Calu3 (cell line): ENCODE results near the gene TM4SF18. TPM values are rescaled to one million over a fixed set of nuclear protein-coding genes. Genes with fewer than 3 reads are reported as not detected.
A peak's percentile ranks its signal among the peaks of the same experiment; 100 is the strongest.

Source experiments
- BruUV-seq: library from RNA; stranded (reverse); fragments of 400-500 nt; replicated peaks from 2 replicates; lab custom pipeline; 2021; lab: Mats Ljungman, UMichigan
- CTCF ChIA-PET: fragments of 300-600 bp; sonication (Branson Sonifier 250); formaldehyde crosslinking; loops from one replicate; lab custom pipeline; 2022; ENCODE audit warnings: antibody characterized with exemption; lab: Charles Lee
- DNase-seq: peaks from one replicate; pipeline ENCODE4 v3.0.0; 2022
- H3K27ac Mint-ChIP-seq: one replicate; pipeline ENCODE4 v1.8.0; 2022; ENCODE audit warnings: mixed read lengths; ENCODE audit not compliant: unreplicated experiment
- H3K27me3 Mint-ChIP-seq: one replicate; pipeline ENCODE4 v1.8.0; 2022; ENCODE audit warnings: mixed read lengths; ENCODE audit not compliant: unreplicated experiment
- H3K36me3 Mint-ChIP-seq: one replicate; pipeline ENCODE4 v1.8.0; 2022; ENCODE audit warnings: mild to moderate bottlenecking, moderate library complexity, mixed read lengths; ENCODE audit not compliant: insufficient read depth, unreplicated experiment
- H3K4me1 Mint-ChIP-seq: one replicate; pipeline ENCODE4 v1.8.0; 2022; ENCODE audit warnings: mild to moderate bottlenecking, low read depth, mixed read lengths; ENCODE audit not compliant: unreplicated experiment
- H3K4me3 Mint-ChIP-seq: one replicate; pipeline ENCODE4 v1.8.0; 2022; ENCODE audit warnings: mild to moderate bottlenecking, low read depth, moderate library complexity, mixed read lengths; ENCODE audit not compliant: unreplicated experiment
- H3K9me3 Mint-ChIP-seq: one replicate; pipeline ENCODE4 v1.8.0; 2022; ENCODE audit warnings: low read depth, mixed read lengths; ENCODE audit not compliant: unreplicated experiment
- CTCF ChIP-seq: fragments of 200-600 bp; IDR thresholded peaks from one replicate; pipeline ENCODE4 v1.8.0; 2022; ENCODE audit warnings: antibody characterized with exemption; ENCODE audit not compliant: unreplicated experiment
- intact Hi-C: fragments of 100-400 bp; cut with micrococcal nuclease; formaldehyde crosslinking; loops from one replicate; pipeline ENCODE4 v1.10.0; 2022; ENCODE audit not compliant: unreplicated experiment
- total RNA-seq: library from RNA; stranded (reverse); gene quantifications from 2 replicates; pipeline ENCODE4 v1.2.3, GENCODE V29; 2022

Gene TM4SF18
- total RNA-seq, 1 experiment from 2014 or later = 0.21 TPM

GRCh38 chr3:149362366-149362765 lies 28.9 kb upstream of the TM4SF18 start:
- DNase-seq = no peak
- H3K27me3 Mint-ChIP-seq = peaks cover 4% of the 10 kb centered on the region
- intact Hi-C loops = no loop called here
- no peak overlapping the region for H3K27ac Mint-ChIP-seq
- peaks cover 23% of the 10 kb centered on the region for H3K36me3 Mint-ChIP-seq
- peaks cover 32% of the 10 kb centered on the region for H3K4me1 Mint-ChIP-seq
- H3K9me3 Mint-ChIP-seq = no peaks in the 10 kb centered on the region
- CTCF ChIA-PET = interaction anchor here (1.4 kb wide), 1 partner anchor 15 kb away, joined by 8 read pairs; the partner anchor contains the start of gene TM4SF1
- no peak for TF ChIP-seq CTCF
- BruUV-seq = no TSS peak
- H3K4me3 Mint-ChIP-seq = no peak overlapping the region

- Mint-ChIP-seq H3K36me3 (peaks cover 6% of the 10 kb centered on the region), H3K4me1 (peaks cover 64% of the 10 kb centered on the region), H3K27me3 (no peaks in the 10 kb centered on the region), H3K27ac (peak overlapping the region; percentile 95), H3K9me3 (no peaks in the 10 kb centered on the region), H3K4me3 (peak overlapping the region; percentile 57)
- CTCF ChIA-PET = interaction anchor here (0.9 to 3.3 kb wide), 13 partner anchors 8 to 124 kb away, joined by 3 to 20 read pairs (median 4); partner anchors contain the start of gene TM4SF1
- no TSS peak for BruUV-seq
- TF ChIP-seq CTCF = no peak
- no peak for DNase-seq
- intact Hi-C loops = loop anchor here (1.0 kb wide), 2 partner anchors 11 to 124 kb away; no protein-coding TSS in a partner anchor
Measured at GRCh38 chr3:149356630-149357029, 23.2 kb upstream of the TM4SF18 start.

- H3K4me1 Mint-ChIP-seq = peaks cover 69% of the 10 kb centered on the region
- H3K9me3 Mint-ChIP-seq = no peaks in the 10 kb centered on the region
- H3K4me3 Mint-ChIP-seq = peak overlapping the region; percentile 57
- BruUV-seq = no TSS peak
- no peak for TF ChIP-seq CTCF
- H3K27me3 Mint-ChIP-seq = no peaks in the 10 kb centered on the region
- peaks cover 6% of the 10 kb centered on the region for H3K36me3 Mint-ChIP-seq
- intact Hi-C loops = loop anchor here (1.0 kb wide), 2 partner anchors 11 to 124 kb away; no protein-coding TSS in a partner anchor
- CTCF ChIA-PET = interaction anchor here (0.9 to 3.3 kb wide), 12 partner anchors 9 to 124 kb away, joined by 3 to 20 read pairs (median 4); partner anchors contain the start of gene TM4SF1
- DNase-seq = peak; percentile 45
- H3K27ac Mint-ChIP-seq = peak overlapping the region; percentile 95
Measured at GRCh38 chr3:149356044-149356592, 22.7 kb upstream of the TM4SF18 start.

GRCh38 chr3:149353581-149354184 lies 20.2 kb upstream of the TM4SF18 start:
- no peak for TF ChIP-seq CTCF
- no peak for DNase-seq
- intact Hi-C loops = loop anchor here (2.0 kb wide), 2 partner anchors 13 to 135 kb away; no protein-coding TSS in a partner anchor
- peaks cover 86% of the 10 kb centered on the region for H3K4me1 Mint-ChIP-seq
- H3K27ac Mint-ChIP-seq = peak overlapping the region; percentile 77
- H3K36me3 Mint-ChIP-seq = peaks cover 6% of the 10 kb centered on the region
- no peaks in the 10 kb centered on the region for H3K27me3 Mint-ChIP-seq
- H3K4me3 Mint-ChIP-seq = no peak overlapping the region
- BruUV-seq = no TSS peak
- CTCF ChIA-PET = interaction anchor here (0.9 to 2.7 kb wide), 6 partner anchors 10 to 37 kb away, joined by 3 to 8 read pairs (median 5); no protein-coding TSS in a partner anchor
- no peaks in the 10 kb centered on the region for H3K9me3 Mint-ChIP-seq
